Endodermal cell (in vitro differentiated cells): ENCODE data around the gene DSTN. TPM values are rescaled to one million over a fixed set of nuclear protein-coding genes. Genes with fewer than 3 reads are reported as not detected.

Experiments used
- DNase-seq: peaks from one replicate; pipeline ENCODE4 v3.0.0-alpha.2; 2017
- H3K27ac ChIP-seq: 2 replicates; pipeline ENCODE4 v1.5.1; 2013; ENCODE audit warnings: mild to moderate bottlenecking, low read depth, low read length, moderate library complexity
- H3K27me3 ChIP-seq: 2 replicates; pipeline ENCODE4 v1.6.1; 2013; ENCODE audit warnings: mild to moderate bottlenecking, low read length, moderate library complexity; ENCODE audit not compliant: insufficient read depth, control insufficient read depth, poor library complexity, severe bottlenecking
- H3K36me3 ChIP-seq: 2 replicates; pipeline ENCODE4 v1.7.0; 2013; ENCODE audit warnings: mild to moderate bottlenecking, low read length, moderate library complexity; ENCODE audit not compliant: control insufficient read depth, insufficient read depth
- H3K4me1 ChIP-seq: one replicate; pipeline ENCODE4 v1.7.0; 2013; ENCODE audit warnings: low read length; ENCODE audit not compliant: control insufficient read depth, insufficient read depth
- H3K4me3 ChIP-seq: 2 replicates; pipeline ENCODE4 v1.5.1; 2013; ENCODE audit warnings: mild to moderate bottlenecking, low read length, moderate library complexity
- H3K9ac ChIP-seq: 2 replicates; pipeline ENCODE4 v1.6.1; 2013; ENCODE audit warnings: mild to moderate bottlenecking, low read length, moderate library complexity; ENCODE audit not compliant: poor library complexity, severe bottlenecking; ENCODE audit errors: extremely low read depth
- H3K9me3 ChIP-seq: 2 replicates; pipeline ENCODE4 v1.6.1; 2013; ENCODE audit warnings: mild to moderate bottlenecking, low read length, moderate library complexity; ENCODE audit not compliant: control insufficient read depth
- H3K27ac Mint-ChIP-seq: 2 replicates; pipeline ENCODE4 v1.8.0; 2020; ENCODE audit warnings: mixed read lengths
- H3K27me3 Mint-ChIP-seq: 2 replicates; pipeline ENCODE4 v1.8.0; 2021; ENCODE audit warnings: mild to moderate bottlenecking, mixed read lengths; ENCODE audit not compliant: insufficient read depth
- H3K36me3 Mint-ChIP-seq: 2 replicates; pipeline ENCODE4 v1.8.0; 2020; ENCODE audit warnings: low read depth, mixed read lengths
- H3K4me1 Mint-ChIP-seq: 2 replicates; pipeline ENCODE4 v1.8.0; 2020; ENCODE audit warnings: mixed read lengths
- H3K4me3 Mint-ChIP-seq: 2 replicates; pipeline ENCODE4 v1.8.0; 2020; ENCODE audit warnings: mild to moderate bottlenecking, moderate library complexity, mixed read lengths
- H3K9me3 Mint-ChIP-seq: 2 replicates; pipeline ENCODE4 v1.8.0; 2020; ENCODE audit warnings: mild to moderate bottlenecking, mixed read lengths
- CTCF ChIP-seq: fragments of 200-600 bp; sonication (generic); conservative IDR thresholded peaks from 2 replicates; pipeline ENCODE4 v1.5.0; 2021; ENCODE audit warnings: antibody characterized with exemption, mild to moderate bottlenecking
- WGBS, 2 experiments: methylation state at CpG; one replicate each; pipeline versions ENCODE4 v1.1.5 to v1.1.7; 2013; ENCODE audit warnings: missing lambda C conversion rate in 2 of 2, mixed read lengths in 1 of 2; ENCODE audit not compliant: insufficient coverage in 1 of 2, insufficient read length in 1 of 2; 5-methylcytosine and 5-hydroxymethylcytosine counted together
- total RNA-seq, 2 donors: library from RNA; stranded (reverse); fragmentation: NEBNext Ultra II Directional in 1 of 2; extraction: Animal tissue kit (Norgen Biotek cat#: 25700) in 1 of 2; gene quantifications; 2 replicates in 1 of 2; 3 replicates in 1 of 2; pipeline ENCODE4 v1.2.1, GENCODE V29; 2021

DSTN gene
- total RNA-seq, 2 donors from 2014 or later, result 196 to 204 TPM

GRCh38 chr20:17590245-17590644 is 20.4 kb downstream of the DSTN start:
- H3K27ac Mint-ChIP-seq, result no peak overlapping the region
- H3K4me1 Mint-ChIP-seq, result peaks cover 3% of the 10 kb centered on the region
- H3K9me3 ChIP-seq, result no peaks in the 10 kb centered on the region
- H3K9me3 Mint-ChIP-seq, result no peaks in the 10 kb centered on the region
- no peak for DNase-seq
- no peak overlapping the region for H3K27ac ChIP-seq
- H3K4me1 ChIP-seq, result peaks cover 4% of the 10 kb centered on the region
- H3K27me3 ChIP-seq, result no peaks in the 10 kb centered on the region
- H3K36me3 Mint-ChIP-seq, result peaks cover 10% of the 10 kb centered on the region
- no peak overlapping the region for H3K4me3 ChIP-seq
- WGBS, 2 experiments, result 95% methylated on average over 1 of the region's 1 CpG; no CpG with 5 or more reads in 1 of the 2 experiments
- peaks cover 60% of the 10 kb centered on the region for H3K36me3 ChIP-seq
- H3K27me3 Mint-ChIP-seq, result no peaks in the 10 kb centered on the region
- TF ChIP-seq CTCF, result no peak
- H3K4me3 Mint-ChIP-seq, result no peak overlapping the region
- H3K9ac ChIP-seq, result no peak overlapping the region

DNA sequence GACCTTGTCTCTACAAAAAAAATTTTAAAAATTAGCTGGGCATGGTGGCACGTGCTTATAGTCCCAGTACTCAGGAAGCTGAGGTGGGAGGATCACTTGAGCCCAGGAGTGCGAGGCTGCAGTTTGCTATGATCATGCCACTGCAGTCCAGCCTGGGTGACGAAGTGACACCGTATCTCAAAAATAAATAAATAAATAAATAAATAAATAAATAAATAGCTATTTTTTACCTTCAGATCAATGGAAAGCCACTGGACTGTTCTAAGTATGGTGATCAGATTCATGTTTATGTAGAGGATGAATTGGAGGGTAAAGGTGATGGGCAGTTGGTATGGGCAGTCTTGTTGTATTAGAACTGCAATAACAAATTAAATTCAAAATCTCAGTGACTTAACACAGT is 24.0 kb downstream of the DSTN start:
- peaks cover 4% of the 10 kb centered on the region for H3K36me3 Mint-ChIP-seq
- peaks cover 73% of the 10 kb centered on the region for H3K36me3 ChIP-seq
- H3K4me1 ChIP-seq, result no peaks in the 10 kb centered on the region
- 90 to 94% methylated on average over 1 to 2 of the region's 4 CpGs for WGBS, 2 experiments
- H3K27me3 Mint-ChIP-seq, result no peaks in the 10 kb centered on the region
- H3K9me3 ChIP-seq, result no peaks in the 10 kb centered on the region
- H3K4me3 Mint-ChIP-seq, result no peak overlapping the region
- H3K4me3 ChIP-seq, result no peak overlapping the region
- no peaks in the 10 kb centered on the region for H3K27me3 ChIP-seq
- no peaks in the 10 kb centered on the region for H3K9me3 Mint-ChIP-seq
- H3K4me1 Mint-ChIP-seq, result peaks cover 3% of the 10 kb centered on the region
- DNase-seq, result no peak
- no peak overlapping the region for H3K27ac ChIP-seq
- no peak overlapping the region for H3K27ac Mint-ChIP-seq
- no peak for TF ChIP-seq CTCF
- H3K9ac ChIP-seq, result no peak overlapping the region

DNA sequence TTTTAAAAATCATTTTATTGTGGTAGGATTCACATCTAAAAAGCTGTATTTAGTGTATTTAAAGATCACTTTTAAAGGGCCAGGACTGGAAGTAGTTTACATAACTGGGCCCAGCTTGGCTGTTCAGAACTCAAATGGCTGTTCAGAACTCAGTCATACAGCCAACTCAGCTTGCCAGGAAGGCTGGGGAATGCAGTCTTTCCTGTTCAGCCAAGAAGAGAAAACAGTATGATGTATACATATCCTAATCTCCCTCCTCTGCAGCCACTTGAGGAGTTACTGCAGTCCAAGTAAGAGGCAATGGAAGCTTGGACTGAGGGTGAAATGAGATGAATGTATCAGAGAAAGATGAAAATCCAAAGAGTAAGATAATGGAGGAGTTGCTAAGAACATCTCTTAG is 24.6 kb downstream of the DSTN start:
- no peak for TF ChIP-seq CTCF
- Histone ChIP-seq H3K4me3 (no peak overlapping the region), H3K27me3 (no peaks in the 10 kb centered on the region), H3K9me3 (no peaks in the 10 kb centered on the region), H3K9ac (no peak overlapping the region), H3K27ac (no peak overlapping the region), H3K4me1 (no peaks in the 10 kb centered on the region), H3K36me3 (peaks cover 75% of the 10 kb centered on the region)
- Mint-ChIP-seq H3K27me3 (no peaks in the 10 kb centered on the region), H3K4me3 (no peak overlapping the region), H3K36me3 (peaks cover 3% of the 10 kb centered on the region), H3K27ac (no peak overlapping the region), H3K4me1 (peaks cover 3% of the 10 kb centered on the region), H3K9me3 (no peaks in the 10 kb centered on the region)
- DNase-seq, result no peak
